Measurements from ENCODE around the gene PSMG1. TPM values are rescaled to one million over a fixed set of nuclear protein-coding genes. Genes with fewer than 3 reads are reported as not detected.

The PSMG1 gene
- total RNA-seq, 6 experiments from 2014 or later: 60.8 to 81.9 (median 74.4) TPM

- no peak overlapping the region for H3K27ac Mint-ChIP-seq
- TF ChIP-seq, protein P1, sequence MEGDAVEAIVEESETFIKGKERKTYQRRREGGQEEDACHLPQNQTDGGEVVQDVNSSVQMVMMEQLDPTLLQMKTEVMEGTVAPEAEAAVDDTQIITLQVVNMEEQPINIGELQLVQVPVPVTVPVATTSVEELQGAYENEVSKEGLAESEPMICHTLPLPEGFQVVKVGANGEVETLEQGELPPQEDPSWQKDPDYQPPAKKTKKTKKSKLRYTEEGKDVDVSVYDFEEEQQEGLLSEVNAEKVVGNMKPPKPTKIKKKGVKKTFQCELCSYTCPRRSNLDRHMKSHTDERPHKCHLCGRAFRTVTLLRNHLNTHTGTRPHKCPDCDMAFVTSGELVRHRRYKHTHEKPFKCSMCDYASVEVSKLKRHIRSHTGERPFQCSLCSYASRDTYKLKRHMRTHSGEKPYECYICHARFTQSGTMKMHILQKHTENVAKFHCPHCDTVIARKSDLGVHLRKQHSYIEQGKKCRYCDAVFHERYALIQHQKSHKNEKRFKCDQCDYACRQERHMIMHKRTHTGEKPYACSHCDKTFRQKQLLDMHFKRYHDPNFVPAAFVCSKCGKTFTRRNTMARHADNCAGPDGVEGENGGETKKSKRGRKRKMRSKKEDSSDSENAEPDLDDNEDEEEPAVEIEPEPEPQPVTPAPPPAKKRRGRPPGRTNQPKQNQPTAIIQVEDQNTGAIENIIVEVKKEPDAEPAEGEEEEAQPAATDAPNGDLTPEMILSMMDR (IDR thresholded peaks at IDR 0.05): no peak
- peaks cover 38% of the 10 kb centered on the region for H3K27me3 Mint-ChIP-seq (ENCODE audit: insufficient read depth)
- DNase-seq: no peak
- H3K4me3 Mint-ChIP-seq: no peak overlapping the region
- no peaks in the 10 kb centered on the region for H3K4me1 Mint-ChIP-seq (ENCODE audit: low read depth)
- H3K9me3 Mint-ChIP-seq: no peaks in the 10 kb centered on the region
- no peaks in the 10 kb centered on the region for H3K36me3 Mint-ChIP-seq (ENCODE audit: low read depth)
Observed at GRCh38 chr21:39153842-39154241, 29.4 kb downstream of the PSMG1 start.

- no peak for DNase-seq
- no peak overlapping the region for H3K27ac Mint-ChIP-seq
- H3K4me1 Mint-ChIP-seq (ENCODE audit: low read depth): no peaks in the 10 kb centered on the region
- peaks cover 38% of the 10 kb centered on the region for H3K27me3 Mint-ChIP-seq (ENCODE audit: insufficient read depth)
- TF ChIP-seq, protein P1 (IDR thresholded peaks at IDR 0.05): peak; percentile 74
- no peaks in the 10 kb centered on the region for H3K36me3 Mint-ChIP-seq (ENCODE audit: low read depth)
- no peak overlapping the region for H3K4me3 Mint-ChIP-seq
- no peaks in the 10 kb centered on the region for H3K9me3 Mint-ChIP-seq
Observed at GRCh38 chr21:39153373-39153772, 29.9 kb downstream of the PSMG1 start.

- no peak for DNase-seq
- no peak overlapping the region for H3K27ac Mint-ChIP-seq
Observed at GRCh38 chr21:39152271-39152670, 31.0 kb downstream of the PSMG1 start.

DNA sequence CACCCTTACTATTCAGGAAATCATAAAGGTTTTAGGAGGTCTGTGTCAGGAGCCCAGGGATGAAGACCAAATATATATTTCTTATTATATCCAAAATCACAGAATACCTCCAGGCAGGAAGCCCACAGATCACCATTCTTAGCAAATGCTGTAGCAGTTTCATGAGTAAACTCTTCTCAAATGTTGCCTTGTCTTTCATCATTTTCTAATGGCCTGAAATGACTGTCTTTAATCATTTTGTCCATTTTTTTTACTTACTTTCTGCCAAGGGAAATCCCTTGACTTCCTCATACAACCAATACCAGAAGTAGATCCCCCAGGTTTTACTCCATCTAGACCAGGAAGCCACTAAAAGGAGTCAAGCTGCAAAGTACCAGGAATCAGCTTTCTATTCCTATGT, 32.4 kb downstream of the PSMG1 start:
- H3K27ac Mint-ChIP-seq: no peak overlapping the region
- TF ChIP-seq, protein P1 (IDR thresholded peaks at IDR 0.05): no peak

More at GRCh38 chr21:39152271-39152670, 31.0 kb downstream of the PSMG1 start:
- TF ChIP-seq, protein P1 (IDR thresholded peaks at IDR 0.05): no peak
- no peaks in the 10 kb centered on the region for H3K36me3 Mint-ChIP-seq (ENCODE audit: low read depth)
- no peak overlapping the region for H3K4me3 Mint-ChIP-seq
- H3K9me3 Mint-ChIP-seq: no peaks in the 10 kb centered on the region
- H3K27me3 Mint-ChIP-seq (ENCODE audit: insufficient read depth): peaks cover 38% of the 10 kb centered on the region
- H3K4me1 Mint-ChIP-seq (ENCODE audit: low read depth): no peaks in the 10 kb centered on the region

DNA sequence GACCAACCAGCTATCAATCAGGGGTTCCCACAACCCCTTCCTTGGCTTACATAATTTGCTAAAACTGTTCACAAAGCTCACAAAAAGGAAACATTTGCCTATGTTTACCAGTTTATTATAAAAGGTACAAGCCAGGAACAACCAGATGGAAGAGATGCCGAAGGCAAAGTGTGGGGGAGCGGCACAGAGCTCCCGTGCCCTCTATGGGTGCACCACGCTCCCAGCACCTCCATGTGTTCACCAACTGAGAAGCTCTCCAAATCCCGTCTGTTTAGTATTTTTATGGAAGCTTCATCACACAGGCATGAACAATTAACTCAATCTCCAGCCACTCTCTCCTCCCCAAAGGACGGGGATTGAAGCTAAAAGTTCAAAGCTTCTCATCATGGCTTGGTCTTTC, 32.9 kb downstream of the PSMG1 start:
- no peak overlapping the region for H3K27ac Mint-ChIP-seq
- no peak overlapping the region for H3K4me3 Mint-ChIP-seq
- no peaks in the 10 kb centered on the region for H3K36me3 Mint-ChIP-seq (ENCODE audit: low read depth)
- DNase-seq: no peak
- peaks cover 40% of the 10 kb centered on the region for H3K27me3 Mint-ChIP-seq (ENCODE audit: insufficient read depth)
- H3K9me3 Mint-ChIP-seq: no peaks in the 10 kb centered on the region
- TF ChIP-seq, protein P1 (IDR thresholded peaks at IDR 0.05): no peak
- H3K4me1 Mint-ChIP-seq (ENCODE audit: low read depth): no peaks in the 10 kb centered on the region

More for the DNA sequence above, 32.4 kb downstream of the PSMG1 start:
- no peak for DNase-seq
- no peaks in the 10 kb centered on the region for H3K9me3 Mint-ChIP-seq
- H3K36me3 Mint-ChIP-seq (ENCODE audit: low read depth): no peaks in the 10 kb centered on the region
- no peak overlapping the region for H3K4me3 Mint-ChIP-seq
- no peaks in the 10 kb centered on the region for H3K4me1 Mint-ChIP-seq (ENCODE audit: low read depth)
- peaks cover 38% of the 10 kb centered on the region for H3K27me3 Mint-ChIP-seq (ENCODE audit: insufficient read depth)

- no peaks in the 10 kb centered on the region for H3K4me1 Mint-ChIP-seq (ENCODE audit: low read depth)
- peaks cover 42% of the 10 kb centered on the region for H3K27me3 Mint-ChIP-seq (ENCODE audit: insufficient read depth)
- H3K4me3 Mint-ChIP-seq: no peak overlapping the region
- TF ChIP-seq, protein P1 (IDR thresholded peaks at IDR 0.05): no peak
- no peaks in the 10 kb centered on the region for H3K9me3 Mint-ChIP-seq
- H3K36me3 Mint-ChIP-seq (ENCODE audit: low read depth): no peaks in the 10 kb centered on the region
- H3K27ac Mint-ChIP-seq: no peak overlapping the region
- no peak for DNase-seq
Observed at GRCh38 chr21:39149882-39150281, 33.4 kb downstream of the PSMG1 start.
